HCT116 (cell line): ENCODE data around the gene KCNK4. TPM values are rescaled to one million over a fixed set of nuclear protein-coding genes. Genes with fewer than 3 reads are reported as not detected.
A peak's percentile ranks its signal among the peaks of the same experiment; 100 is the strongest.

ENCODE experiments used
- ATAC-seq: fragments of 200-7000 bp; cut with Tn5 transposase; 2 replicates; pipeline ENCODE4 v1.9.1; 2020; ENCODE audit warnings: mild to moderate bottlenecking, moderate library complexity
- BruUV-seq: library from RNA; stranded (reverse); fragments of 400-500 nt; replicated peaks from 2 replicates; lab custom pipeline; 2021; lab: Mats Ljungman, UMichigan
- CTCF ChIA-PET: fragments of 300-600 bp; sonication (Branson Sonifier 250); formaldehyde crosslinking; loops from one replicate; lab custom pipeline; 2021; ENCODE audit warnings: antibody characterized with exemption; lab: Charles Lee
- POLR2A ChIA-PET: fragments of 300-600, 350-600 bp; sonication (Branson Sonifier 250); formaldehyde crosslinking; loops from one replicate; lab custom pipeline; 2021; ENCODE audit warnings: antibody characterized with exemption; lab: Charles Lee
- RAD21 ChIA-PET, 2 experiments: fragments of 300-600 bp; sonication (Branson Sonifier 250); formaldehyde crosslinking; loops; one replicate each; lab custom pipeline; 2023; ENCODE audit warnings: low total read pairs in 2 of 2; ENCODE audit not compliant: uncharacterized antibody in 2 of 2, unreplicated experiment in 2 of 2, low non-redundant PET in 1 of 2; lab: Charles Lee
- DNase-seq: peaks from one replicate; pipeline ENCODE4 v3.0.0-alpha.2; 2010; ENCODE audit warnings: low read depth, low spot score
- H2AFZ ChIP-seq: fragments of 200-600 bp; shearing (Covaris generic), sonication (generic); 2 replicates; pipeline ENCODE4 v1.6.1; 2017; ENCODE audit warnings: low read depth, mixed run types, mixed read lengths, antibody characterized with exemption, low read length; ENCODE audit not compliant: poor library complexity, severe bottlenecking
- H3K27ac ChIP-seq: 2 replicates; pipeline ENCODE4 v1.5.1; 2012; ENCODE audit warnings: low read depth, low read length
- H3K27me3 ChIP-seq: fragments of 200-600 bp; sonication (generic); 2 replicates; pipeline ENCODE4 v1.6.1; 2016; ENCODE audit warnings: mixed run types, low read length, mixed read lengths; ENCODE audit not compliant: insufficient read depth
- H3K36me3 ChIP-seq, 2 experiments: fragments of 200-500 bp in 1 of 2; fragments of 200-600 bp in 1 of 2; sonication (Bioruptor generic) in 1 of 2; sonication (generic) in 1 of 2; 2 replicates each; pipeline versions ENCODE4 v1.5.1 to v1.6.1; 2014 to 2016; ENCODE audit warnings: low read length in 2 of 2, inconsistent platforms in 1 of 2, mixed read lengths in 1 of 2, mixed run types in 1 of 2; ENCODE audit not compliant: insufficient read depth in 2 of 2, control insufficient read depth in 1 of 2
- H3K4me1 ChIP-seq, 2 experiments: fragments of 200-600 bp in 1 of 2; sonication (generic) in 1 of 2; 2 replicates each; pipeline versions ENCODE4 v1.5.1 to v1.6.1; 2012 to 2017; ENCODE audit warnings: low read length in 2 of 2, inconsistent platforms in 1 of 2, mild to moderate bottlenecking in 1 of 2, mixed read lengths in 1 of 2, mixed run types in 1 of 2, moderate library complexity in 1 of 2; ENCODE audit not compliant: insufficient read depth in 2 of 2, control insufficient read depth in 1 of 2
- H3K4me2 ChIP-seq: fragments of 200-600 bp; sonication (generic); 2 replicates; pipeline ENCODE4 v1.6.1; 2017; ENCODE audit warnings: mixed run types, low read length, mixed read lengths
- H3K4me3 ChIP-seq, 2 experiments: fragments of 200-600 bp in 1 of 2; sonication (generic) in 1 of 2; replicated peaks in 1 of 2; 2 replicates each; pipeline ENCODE4 v1.5.1; 2011 to 2016; ENCODE audit warnings: low read length in 2 of 2, control low read depth in 1 of 2, low read depth in 1 of 2, mild to moderate bottlenecking in 1 of 2, mixed read lengths in 1 of 2, mixed run types in 1 of 2
- H3K79me2 ChIP-seq: fragments of 200-600 bp; sonication (generic); 2 replicates; pipeline ENCODE4 v1.6.1; 2017; ENCODE audit warnings: mild to moderate bottlenecking, mixed run types, low read length, moderate library complexity, mixed read lengths; ENCODE audit not compliant: insufficient read depth
- H3K9ac ChIP-seq: fragments of 200-600 bp; sonication (generic); 2 replicates; pipeline ENCODE4 v1.6.1; 2016; ENCODE audit warnings: low read length, mixed read lengths
- H3K9me2 ChIP-seq: fragments of 200-600 bp; sonication (generic), shearing (Covaris generic); 2 replicates; pipeline ENCODE4 v1.6.1; 2017; ENCODE audit warnings: mixed run types, mild to moderate bottlenecking, moderate library complexity; ENCODE audit not compliant: insufficient read depth
- H3K9me3 ChIP-seq, 2 experiments: fragments of 200-500 bp in 1 of 2; fragments of 200-600 bp in 1 of 2; sonication (Bioruptor generic) in 1 of 2; sonication (generic) in 1 of 2; 2 replicates each; pipeline ENCODE4 v1.6.1; 2014 to 2017; ENCODE audit warnings: low read length in 2 of 2, mixed read lengths in 2 of 2, inconsistent platforms in 1 of 2, low read depth in 1 of 2, mild to moderate bottlenecking in 1 of 2, mixed run types in 1 of 2, moderate library complexity in 1 of 2; ENCODE audit not compliant: control insufficient read depth in 1 of 2, insufficient read depth in 1 of 2
- H4K20me1 ChIP-seq: fragments of 200-600 bp; sonication (generic), shearing (Covaris generic); 2 replicates; pipeline ENCODE4 v1.6.1; 2017; ENCODE audit warnings: mixed run types, mild to moderate bottlenecking, moderate library complexity; ENCODE audit not compliant: insufficient read depth
- ATF3 ChIP-seq: IDR thresholded peaks from 2 replicates; pipeline ENCODE4 v1.6.1; 2012
- CBX3 ChIP-seq: IDR thresholded peaks from 2 replicates; pipeline ENCODE4 v1.6.1; 2012; ENCODE audit warnings: low read depth
- CEBPB ChIP-seq: IDR thresholded peaks from 2 replicates; pipeline ENCODE4 v1.6.1; 2012; ENCODE audit warnings: low read depth
- CTCF ChIP-seq, 3 experiments: fragments of 200-600 bp in 1 of 3; sonication (generic) in 1 of 3; IDR thresholded peaks in 2 of 3; conservative IDR thresholded peaks in 1 of 3; 2 replicates each; pipeline ENCODE4 v1.5.1; 2012 to 2017; ENCODE audit warnings: low read depth in 2 of 3, low read length in 2 of 3, antibody characterized with exemption in 1 of 3, borderline replicate concordance in 1 of 3, control low read depth in 1 of 3, mild to moderate bottlenecking in 1 of 3, mixed read lengths in 1 of 3, mixed run types in 1 of 3, moderate library complexity in 1 of 3; ENCODE audit not compliant: insufficient read depth in 1 of 3
- EGR1 ChIP-seq: IDR thresholded peaks from 2 replicates; pipeline ENCODE4 v1.6.1; 2012; ENCODE audit warnings: low read depth
- ELF1 ChIP-seq: IDR thresholded peaks from 2 replicates; pipeline ENCODE4 v1.6.1; 2012; ENCODE audit warnings: low read depth, borderline replicate concordance
- EZH2phosphoT487 ChIP-seq: fragments of 200-600 bp; IDR thresholded peaks from 2 replicates; pipeline ENCODE4 v1.6.1; 2018; ENCODE audit warnings: antibody characterized with exemption, borderline replicate concordance
- FOSL1 ChIP-seq: IDR thresholded peaks from 2 replicates; pipeline ENCODE4 v1.6.1; 2012; ENCODE audit warnings: low read depth
- MAX ChIP-seq: IDR thresholded peaks from 2 replicates; pipeline ENCODE4 v1.6.1; 2012
- REST ChIP-seq: IDR thresholded peaks from 2 replicates; pipeline ENCODE4 v1.6.1; 2012; ENCODE audit warnings: low read depth
- YY1 ChIP-seq: IDR thresholded peaks from 2 replicates; pipeline ENCODE4 v1.6.1; 2011; ENCODE audit warnings: low read length, low read depth, moderate library complexity, mild to moderate bottlenecking; ENCODE audit not compliant: insufficient replicate concordance; ENCODE audit errors: extremely low read depth
- ZFX ChIP-seq: fragments of 450-650 bp; IDR thresholded peaks from 2 replicates; pipeline ENCODE4 v1.6.1; 2017
- intact Hi-C: fragments of 100-400 bp; cut with micrococcal nuclease; formaldehyde crosslinking; loops from 2 replicates; pipeline ENCODE4 v1.10.0; 2022
- total RNA-seq: library from RNA; stranded (reverse); gene quantifications from one replicate; pipeline ENCODE4 v1.2.1, GENCODE V29; 2021; ENCODE audit not compliant: unreplicated experiment

KCNK4 gene
- total RNA-seq, 1 experiment from 2014 or later, result not detected

GRCh38 chr11:64321533-64321932, 30.4 kb downstream of the KCNK4 start:
- H3K79me2 ChIP-seq, result peaks cover 23% of the 10 kb centered on the region
- no peak for TF ChIP-seq ELF1
- TF ChIP-seq, all 23 proteins: peak for 0
- Histone ChIP-seq H3K4me3 (no peak overlapping the region), H3K27me3 (no peaks in the 10 kb centered on the region), H3K9me2 (no peaks in the 10 kb centered on the region), H3K9me3 (no peaks in the 10 kb centered on the region), H3K4me2 (peak overlapping the region; percentile 18; the same call in 1 of the 2 replicates), H3K4me1 (peaks cover 17 to 48% of the 10 kb centered on the region in 2 experiments), H3K9ac (peak overlapping the region; percentile 26; the same call in 1 of the 2 replicates), H3K36me3 (peaks cover 0 to 7% of the 10 kb centered on the region in 2 experiments; a peak in 1 of 4 replicates), H4K20me1 (no peaks in the 10 kb centered on the region), H3K27ac (peak overlapping the region; percentile 46), H2AFZ (no peak overlapping the region)
- intact Hi-C loops, result no loop called here
- BruUV-seq, result no TSS peak
- ATAC-seq (no peak), DNase-seq (no peak)
- CTCF ChIA-PET, result interaction anchor here (1.2 kb wide), 1 partner anchor 10 kb away, joined by 3 read pairs; no protein-coding TSS in a partner anchor
- POLR2A ChIA-PET, result interaction anchor here (1.0 kb wide), 1 partner anchor 9 kb away, joined by 3 read pairs; no protein-coding TSS in a partner anchor
- RAD21 ChIA-PET, result no interaction called here

GRCh38 chr11:64322925-64323260, 31.8 kb downstream of the KCNK4 start:
- peak overlapping the region; percentile 23; the same call in 1 of the 2 replicates for H3K4me2 ChIP-seq
- no peak for TF ChIP-seq ATF3
- no peak for TF ChIP-seq ZFX
- TF ChIP-seq ELF1, result no peak
- TF ChIP-seq YY1, result no peak
- TF ChIP-seq FOSL1, result no peak
- TF ChIP-seq EGR1, result no peak
- TF ChIP-seq REST, result no peak
- no peak for TF ChIP-seq MAX
- no peak for TF ChIP-seq CEBPB
- TF ChIP-seq CTCF (IDR thresholded peaks at IDR 0.05 in 2 of 3, conservative IDR thresholded peaks at IDR 0.05 in 1 of 3; ENCODE audit: borderline replicate concordance in 1 of 3, insufficient read depth in 1 of 3, low read depth in 2 of 3, low read length in 2 of 3), result no peak
- TF ChIP-seq CBX3, result no peak
- TF ChIP-seq EZH2phosphoT487, result no peak
- TF ChIP-seq, all 23 proteins: peak for 0
- no peak overlapping the region; the same call in 1 of the 2 replicates for H3K27ac ChIP-seq
- no peak overlapping the region for H2AFZ ChIP-seq
- H3K27me3 ChIP-seq, result no peaks in the 10 kb centered on the region
- BruUV-seq, result no TSS peak
- no peak overlapping the region for H3K9ac ChIP-seq
- peaks cover 18% of the 10 kb centered on the region for H3K79me2 ChIP-seq
- H3K36me3 ChIP-seq, result peaks cover 0 to 7% of the 10 kb centered on the region in 2 experiments; a peak in 1 of 4 replicates
- no peaks in the 10 kb centered on the region for H4K20me1 ChIP-seq
- no peaks in the 10 kb centered on the region for H3K9me3 ChIP-seq
- no peak overlapping the region for H3K4me3 ChIP-seq
- CTCF ChIA-PET, result interaction anchor here (1.2 to 2.0 kb wide), 3 partner anchors 9 to 32 kb away, joined by 3 to 5 read pairs (median 5); no protein-coding TSS in a partner anchor
- POLR2A ChIA-PET, result interaction anchor here (1.0 to 1.5 kb wide), 2 partner anchors 7 to 9 kb away, joined by 3 to 9 read pairs; no protein-coding TSS in a partner anchor
- RAD21 ChIA-PET, result interaction anchor here (1.2 to 1.4 kb wide), 2 partner anchors 9 kb away, joined by 3 read pairs; no protein-coding TSS in a partner anchor
- intact Hi-C loops, result no loop called here
- no peak for ATAC-seq
- H3K9me2 ChIP-seq, result no peaks in the 10 kb centered on the region
- peaks cover 17 to 44% of the 10 kb centered on the region in 2 experiments for H3K4me1 ChIP-seq
- DNase-seq, result no peak
